OCI-LY7 (cell line): ENCODE data around the gene CNOT10. TPM values are rescaled to one million over a fixed set of nuclear protein-coding genes. Genes with fewer than 3 reads are reported as not detected.

Source experiments
- BruUV-seq: library from RNA; stranded (reverse); fragments of 400-500 nt; replicated peaks from 2 replicates; lab custom pipeline; 2021; lab: Mats Ljungman, UMichigan
- CTCF ChIA-PET: fragments of 300-600 bp; sonication (Branson Sonifier 250); formaldehyde crosslinking; loops from one replicate; lab custom pipeline; 2022; ENCODE audit warnings: antibody characterized with exemption; ENCODE audit not compliant: unreplicated experiment; lab: Charles Lee
- POLR2A ChIA-PET: fragments of 300-600 bp; sonication (Branson Sonifier 250); formaldehyde crosslinking; loops from one replicate; lab custom pipeline; 2022; ENCODE audit warnings: antibody characterized with exemption; lab: Charles Lee
- DNase-seq: peaks from one replicate; pipeline ENCODE4 v3.0.0-alpha.2; 2015; ENCODE audit warnings: low spot score
- H2AFZ ChIP-seq: fragments of 200-600 bp; sonication (generic), shearing (Covaris generic); 2 replicates; pipeline ENCODE4 v1.6.1; 2014; ENCODE audit warnings: mild to moderate bottlenecking, antibody characterized with exemption, low read length, moderate library complexity
- H3K27ac ChIP-seq: fragments of 200-600 bp; sonication (generic); 2 replicates; pipeline ENCODE4 v1.5.1; 2014; ENCODE audit warnings: mixed run types, low read depth, mild to moderate bottlenecking, moderate library complexity, low read length, inconsistent platforms; ENCODE audit not compliant: poor library complexity, severe bottlenecking
- H3K36me3 ChIP-seq: fragments of 200-600 bp; sonication (generic); 2 replicates; pipeline ENCODE4 v1.6.1; 2014; ENCODE audit warnings: mild to moderate bottlenecking, antibody characterized with exemption, low read length, moderate library complexity, mixed read lengths; ENCODE audit not compliant: insufficient read depth
- H3K4me1 ChIP-seq: fragments of 200-600 bp; sonication (generic); 2 replicates; pipeline ENCODE4 v1.5.1; 2014; ENCODE audit warnings: mild to moderate bottlenecking, low read length; ENCODE audit not compliant: insufficient read depth, poor library complexity, severe bottlenecking
- H3K4me2 ChIP-seq: fragments of 200-600 bp; sonication (generic); 2 replicates; pipeline ENCODE4 v1.6.1; 2014; ENCODE audit warnings: mild to moderate bottlenecking, low read length
- H3K4me3 ChIP-seq: fragments of 200-600 bp; sonication (generic); 2 replicates; pipeline ENCODE4 v1.5.1; 2014; ENCODE audit warnings: mild to moderate bottlenecking, low read depth, low read length; ENCODE audit not compliant: poor library complexity, severe bottlenecking
- H3K79me2 ChIP-seq: fragments of 200-600 bp; sonication (generic); 2 replicates; pipeline ENCODE4 v1.6.1; 2016; ENCODE audit warnings: low read depth, mild to moderate bottlenecking, low read length, moderate library complexity, mixed read lengths; ENCODE audit not compliant: insufficient read depth
- H3K9me2 ChIP-seq: fragments of 200-600 bp; sonication (generic); 2 replicates; pipeline ENCODE4 v1.6.1; 2016; ENCODE audit warnings: mild to moderate bottlenecking, low read length, mixed read lengths; ENCODE audit not compliant: insufficient read depth
- H3K9me3 ChIP-seq: fragments of 200-600 bp; sonication (generic); 2 replicates; pipeline ENCODE4 v1.6.1; 2014; ENCODE audit warnings: mild to moderate bottlenecking, mixed run types, low read length, mixed read lengths
- H4K20me1 ChIP-seq: fragments of 200-600 bp; sonication (generic); 2 replicates; pipeline ENCODE4 v1.6.1; 2014; ENCODE audit warnings: mild to moderate bottlenecking, antibody characterized with exemption, low read length, moderate library complexity, mixed read lengths; ENCODE audit not compliant: insufficient read depth
- EZH2phosphoT487 ChIP-seq: fragments of 200-600 bp; sonication (generic); IDR thresholded peaks from 2 replicates; pipeline ENCODE4 v1.6.1; 2018; ENCODE audit warnings: low read depth, borderline replicate concordance, mild to moderate bottlenecking, mixed run types, antibody characterized with exemption, low read length, moderate library complexity, mixed read lengths
- intact Hi-C: fragments of 100-400 bp; cut with micrococcal nuclease; formaldehyde crosslinking; loops from one replicate; pipeline ENCODE4 v1.10.0; 2022; ENCODE audit not compliant: unreplicated experiment
- total RNA-seq, 2 experiments: library from RNA; depleted of rRNA in 1 of 2; stranded (reverse); fragments of >200 nt in 1 of 2; shearing (Covaris generic) in 1 of 2; gene quantifications; 2 replicates each; pipeline ENCODE4 v1.2.3, GENCODE V29; 2014 to 2022
- TF ChIP-seq, protein P1 (sequence below): fragments of 200-600 bp; sonication (generic); conservative IDR thresholded peaks from 2 replicates; pipeline ENCODE4 v1.5.1; 2014; ENCODE audit warnings: mild to moderate bottlenecking, antibody characterized with exemption, low read length, moderate library complexity, mixed read lengths

The CNOT10 gene
- total RNA-seq, 2 experiments from 2014 or later = 56.1 to 60.3 TPM

- Histone ChIP-seq H2AFZ (peak overlapping the region; percentile 69; the same call in 1 of the 2 replicates), H4K20me1 (no peaks in the 10 kb centered on the region), H3K9me2 (no peaks in the 10 kb centered on the region), H3K36me3 (no peaks in the 10 kb centered on the region), H3K9me3 (no peaks in the 10 kb centered on the region), H3K4me2 (peak overlapping the region; percentile 25; the same call in 1 of the 2 replicates), H3K27ac (no peak overlapping the region), H3K4me3 (peak overlapping the region; percentile 40), H3K4me1 (peaks cover 4% of the 10 kb centered on the region), H3K79me2 (no peaks in the 10 kb centered on the region)
- TF ChIP-seq EZH2phosphoT487 = no peak
- TF ChIP-seq, protein P1, sequence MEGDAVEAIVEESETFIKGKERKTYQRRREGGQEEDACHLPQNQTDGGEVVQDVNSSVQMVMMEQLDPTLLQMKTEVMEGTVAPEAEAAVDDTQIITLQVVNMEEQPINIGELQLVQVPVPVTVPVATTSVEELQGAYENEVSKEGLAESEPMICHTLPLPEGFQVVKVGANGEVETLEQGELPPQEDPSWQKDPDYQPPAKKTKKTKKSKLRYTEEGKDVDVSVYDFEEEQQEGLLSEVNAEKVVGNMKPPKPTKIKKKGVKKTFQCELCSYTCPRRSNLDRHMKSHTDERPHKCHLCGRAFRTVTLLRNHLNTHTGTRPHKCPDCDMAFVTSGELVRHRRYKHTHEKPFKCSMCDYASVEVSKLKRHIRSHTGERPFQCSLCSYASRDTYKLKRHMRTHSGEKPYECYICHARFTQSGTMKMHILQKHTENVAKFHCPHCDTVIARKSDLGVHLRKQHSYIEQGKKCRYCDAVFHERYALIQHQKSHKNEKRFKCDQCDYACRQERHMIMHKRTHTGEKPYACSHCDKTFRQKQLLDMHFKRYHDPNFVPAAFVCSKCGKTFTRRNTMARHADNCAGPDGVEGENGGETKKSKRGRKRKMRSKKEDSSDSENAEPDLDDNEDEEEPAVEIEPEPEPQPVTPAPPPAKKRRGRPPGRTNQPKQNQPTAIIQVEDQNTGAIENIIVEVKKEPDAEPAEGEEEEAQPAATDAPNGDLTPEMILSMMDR = no peak
- intact Hi-C loops = no loop called here
- CTCF ChIA-PET = no interaction called here
- no TSS peak for BruUV-seq
- DNase-seq = no peak
- POLR2A ChIA-PET = interaction anchor here (0.6 kb wide), 1 partner anchor 1028 kb away, joined by 5 read pairs; no protein-coding TSS in a partner anchor
Observed at GRCh38 chr3:32816439-32817256, 131.7 kb downstream of the CNOT10 start.

DNA sequence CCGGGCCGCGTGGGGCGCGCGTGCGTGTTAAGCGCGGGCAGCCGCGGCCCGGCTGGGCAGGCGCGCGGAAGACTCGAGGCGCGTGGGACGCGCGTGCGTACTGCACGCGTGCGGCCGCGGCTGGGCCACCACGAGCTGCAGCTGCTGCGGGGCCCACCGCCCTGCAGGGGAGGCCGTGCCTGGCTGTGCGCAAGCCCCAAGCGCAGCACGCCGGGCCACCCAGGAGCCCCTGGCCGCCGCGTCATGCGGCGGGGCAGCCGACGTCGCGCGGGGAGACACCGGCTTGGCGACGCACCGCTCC, 132.2 kb downstream of the CNOT10 start:
- intact Hi-C loops = no loop called here
- Histone ChIP-seq H4K20me1 (no peaks in the 10 kb centered on the region), H3K4me3 (no peak overlapping the region), H2AFZ (no peak overlapping the region), H3K4me1 (peaks cover 4% of the 10 kb centered on the region), H3K27ac (no peak overlapping the region), H3K4me2 (no peak overlapping the region), H3K9me3 (no peaks in the 10 kb centered on the region), H3K79me2 (no peaks in the 10 kb centered on the region), H3K36me3 (no peaks in the 10 kb centered on the region), H3K9me2 (no peaks in the 10 kb centered on the region)
- TF ChIP-seq EZH2phosphoT487 = no peak
- TF ChIP-seq, protein P1 = no peak
- ChIA-PET CTCF (no interaction called here), POLR2A (no interaction called here)
- no TSS peak for BruUV-seq
- DNase-seq = no peak

DNA sequence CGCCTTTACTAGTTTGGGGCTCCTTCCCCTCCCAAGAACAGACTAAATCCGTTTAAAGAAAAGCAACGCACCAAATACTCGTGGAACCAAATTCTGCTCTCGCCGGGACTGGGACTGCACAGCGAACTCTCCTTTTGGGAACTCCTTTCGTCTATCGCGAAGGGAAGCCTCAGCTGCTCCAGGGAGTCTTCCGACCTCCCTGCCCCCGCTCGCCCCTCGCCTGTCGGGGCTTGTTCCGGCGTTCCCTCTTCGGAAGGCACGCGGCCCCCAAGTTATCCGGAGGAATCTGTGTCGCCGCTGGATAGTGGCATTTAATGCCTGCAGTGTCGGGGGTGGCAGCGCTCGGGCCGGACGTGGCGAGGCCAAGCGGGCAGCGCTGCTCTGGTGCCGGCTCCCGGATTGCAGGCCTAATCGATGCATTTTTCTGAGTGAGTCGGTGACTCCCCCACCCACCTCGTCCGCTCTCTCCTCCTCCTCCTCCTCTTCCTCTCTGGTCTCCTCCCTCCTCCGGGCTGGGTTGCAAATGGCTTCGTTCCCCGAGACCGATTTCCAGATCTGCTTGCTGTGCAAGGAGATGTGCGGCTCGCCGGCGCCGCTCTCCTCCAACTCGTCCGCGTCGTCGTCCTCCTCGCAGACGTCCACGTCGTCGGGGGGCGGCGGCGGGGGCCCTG, 132.7 kb downstream of the CNOT10 start, which contains the start of gene TRIM71:
Gene TRIM71, plus strand, starts transcription at position 440 of the 671 bp plus-strand sequence. Its CDS starts 84 bp downstream, at position 524.
- CTCF ChIA-PET = no interaction called here
- Histone ChIP-seq H3K79me2 (no peaks in the 10 kb centered on the region), H3K9me2 (no peaks in the 10 kb centered on the region), H4K20me1 (no peaks in the 10 kb centered on the region), H3K9me3 (no peaks in the 10 kb centered on the region), H3K4me3 (peak within 1 kb of the TSS; percentile 40), H3K36me3 (no peaks in the 10 kb centered on the region), H3K4me2 (no peak within 1 kb of the TSS), H3K4me1 (peaks cover 4% of the 10 kb centered on the region), H2AFZ (0 out of 2 replicates have a peak within 1 kb of the TSS, but pooled peaks have one; percentile 69), H3K27ac (no peak within 1 kb of the TSS)
- no TSS peak for BruUV-seq
- POLR2A ChIA-PET = no interaction called here
- intact Hi-C loops = no loop called here
- no peak for DNase-seq
- no peak for TF ChIP-seq EZH2phosphoT487
- TF ChIP-seq, protein P1 = no peak
